Measurements from ENCODE around the gene OR51B6. TPM values are rescaled to one million over a fixed set of nuclear protein-coding genes. Genes with fewer than 3 reads are reported as not detected.
"Not testable (repeated sequence)": the region's sequence is repeated elsewhere in the genome, so short reads cannot be mapped to it uniquely, and the experiment has no call there.

Gene OR51B6
- total RNA-seq, 4 donors from 2014 or later = not detected

GRCh38 chr11:5336331-5336730, 15.0 kb upstream of the OR51B6 start:
- no peak overlapping the region for H3K4me3 ChIP-seq (replicated peaks in 1 of 3)
- DNase-seq = no peak
- H3K27me3 ChIP-seq = no peaks in the 10 kb centered on the region
- H3K27ac ChIP-seq = no peak overlapping the region
- no peak for TF ChIP-seq POLR2A (IDR thresholded peaks at IDR 0.05)
- TF ChIP-seq CTCF (IDR thresholded peaks at IDR 0.05) = no peak
- no peaks in the 10 kb centered on the region for H3K4me1 ChIP-seq
- H3K36me3 ChIP-seq = no peaks in the 10 kb centered on the region
- intact Hi-C loops (cut with DNase I) = no loop called here
- H3K9me3 ChIP-seq = peaks cover under 1% of the 10 kb centered on the region

- H3K27ac ChIP-seq; H3K27me3 ChIP-seq; intact Hi-C loops (cut with DNase I); H3K4me1 ChIP-seq; H3K36me3 ChIP-seq; H3K9me3 ChIP-seq; H3K4me3 ChIP-seq (replicated peaks in 1 of 3); DNase-seq: not testable (repeated sequence)
- 81 to 82% methylated on average over 1 of the region's 1 CpG for WGBS, 2 donors
Measured at GRCh38 chr11:5337253-5337652, 14.1 kb upstream of the OR51B6 start.

GRCh38 chr11:5339771-5340322, 11.5 kb upstream of the OR51B6 start:
- no peaks in the 10 kb centered on the region for H3K36me3 ChIP-seq
- no peak for TF ChIP-seq POLR2A (IDR thresholded peaks at IDR 0.05)
- TF ChIP-seq CTCF (IDR thresholded peaks at IDR 0.05) = no peak
- H3K27ac ChIP-seq = no peak overlapping the region
- intact Hi-C loops (cut with DNase I) = no loop called here
- no peaks in the 10 kb centered on the region for H3K27me3 ChIP-seq
- peaks cover 5% of the 10 kb centered on the region for H3K9me3 ChIP-seq
- no peak for DNase-seq
- 89 to 94% methylated on average over 1 of the region's 1 CpG for WGBS, 2 donors
- H3K4me3 ChIP-seq (replicated peaks in 1 of 3) = no peak overlapping the region
- no peaks in the 10 kb centered on the region for H3K4me1 ChIP-seq

- 75 to 84% methylated on average over 6 of the region's 6 CpGs for WGBS, 2 donors
- DNase-seq = no peak
- intact Hi-C loops (cut with DNase I) = no loop called here
- Histone ChIP-seq H3K27me3 (no peaks in the 10 kb centered on the region), H3K4me3 (replicated peaks in 1 of 3) (no peak within 1 kb of the TSS), H3K4me1 (no peaks in the 10 kb centered on the region), H3K27ac (no peak within 1 kb of the TSS), H3K9me3 (peaks cover 5% of the 10 kb centered on the region), H3K36me3 (no peaks in the 10 kb centered on the region)
- TF ChIP-seq POLR2A (IDR thresholded peaks at IDR 0.05) (no peak), CTCF (IDR thresholded peaks at IDR 0.05) (no peak)
Measured at GRCh38 chr11:5343474-5344335, 7.6 kb upstream of the OR51B6 start, which contains the start of gene OR51B5. Gene OR51B5, minus strand, starts transcription at chr11:5343524. Its CDS starts 0 bp downstream, at chr11:5343524.

GRCh38 chr11:5345831-5346230, 5.5 kb upstream of the OR51B6 start:
- Histone ChIP-seq H3K27ac (no peak overlapping the region), H3K27me3 (no peaks in the 10 kb centered on the region), H3K9me3 (peaks cover 5% of the 10 kb centered on the region), H3K4me1 (no peaks in the 10 kb centered on the region), H3K36me3 (no peaks in the 10 kb centered on the region), H3K4me3 (replicated peaks in 1 of 3) (no peak overlapping the region)
- no peak for DNase-seq
- intact Hi-C loops (cut with DNase I) = no loop called here
- WGBS, 2 donors = 70% methylated on average over 3 of the region's 3 CpGs
- TF ChIP-seq CTCF (IDR thresholded peaks at IDR 0.05) (no peak), POLR2A (IDR thresholded peaks at IDR 0.05) (no peak)
